ENCODE results near the gene TACC3.
"Not testable (repeated sequence)": the region's sequence is repeated elsewhere in the genome, so short reads cannot be mapped to it uniquely, and the experiment has no call there.

TACC3 gene

GRCh38 chr4:1721003-1721665 is at the start of gene TACC3, which contains the start of gene TMEM129:
Gene TACC3 (plus strand): TSS chr4:1721521. CDS start chr4:1723422, 1,901 bp downstream.
Gene TMEM129 (minus strand): TSS chr4:1721323. CDS start chr4:1720837, 486 bp downstream.
- peak; percentile 87 for DNase-seq

GRCh38 chr4:1673671-1674070 is 47.6 kb upstream of the TACC3 start:
- DNase-seq: no peak

- no peak for DNase-seq
Observed at GRCh38 chr4:1674682-1675081, 46.6 kb upstream of the TACC3 start.

GRCh38 chr4:1675136-1675801 is 46.1 kb upstream of the TACC3 start:
- DNase-seq: no peak

- no peak for DNase-seq
Observed at GRCh38 chr4:1675802-1676137, 45.6 kb upstream of the TACC3 start.

- DNase-seq: no peak
Observed at GRCh38 chr4:1676605-1677525, 44.5 kb upstream of the TACC3 start.

- no peak for DNase-seq
Observed at GRCh38 chr4:1678244-1678643, 43.1 kb upstream of the TACC3 start.

GRCh38 chr4:1682860-1683259 is 38.5 kb upstream of the TACC3 start:
- DNase-seq: no peak

GRCh38 chr4:1683261-1683735 is 38.0 kb upstream of the TACC3 start:
- peak in 1 of 2 donors; percentile 13 for DNase-seq

- DNase-seq: peak in 1 of 2 donors; percentile 99
Observed at GRCh38 chr4:1683736-1684505, 37.4 kb upstream of the TACC3 start, which contains the start of gene FAM53A. Gene FAM53A (minus strand): TSS chr4:1684313. CDS start chr4:1668741, 15,572 bp downstream.

- DNase-seq: peak in 1 of 2 donors; percentile 97
Observed at GRCh38 chr4:1684506-1685234, 36.7 kb upstream of the TACC3 start.

GRCh38 chr4:1685235-1686150 is 35.8 kb upstream of the TACC3 start:
- no peak for DNase-seq

GRCh38 chr4:1686440-1687036 is 34.8 kb upstream of the TACC3 start:
- no peak for DNase-seq

GRCh38 chr4:1690698-1691097 is 30.6 kb upstream of the TACC3 start:
- DNase-seq: no peak

GRCh38 chr4:1691737-1692373 is 29.5 kb upstream of the TACC3 start:
- no peak for DNase-seq

- DNase-seq: peak; percentile 72
Observed at GRCh38 chr4:1693131-1693896, 28.0 kb upstream of the TACC3 start.

- no peak for DNase-seq
Observed at GRCh38 chr4:1695913-1696312, 25.4 kb upstream of the TACC3 start.

- DNase-seq: not testable (repeated sequence)
Observed at GRCh38 chr4:1701671-1702070, 19.6 kb upstream of the TACC3 start.

- no peak for DNase-seq
Observed at GRCh38 chr4:1703867-1704266, 17.5 kb upstream of the TACC3 start.
